Endothelial cell of umbilical vein (primary cell): ENCODE data around the gene SLC25A24.

Experiments
- CTCF ChIP-seq, 2 donors: IDR thresholded peaks; 1 replicate in 1 of 2; 2 replicates in 1 of 2; pipeline ENCODE4 v1.5.1; 2011; ENCODE audit warnings: low read length in 2 of 2, mild to moderate bottlenecking in 2 of 2, moderate library complexity in 2 of 2, control low read depth in 1 of 2, inconsistent platforms in 1 of 2, low read depth in 1 of 2; ENCODE audit not compliant: insufficient read depth in 1 of 2; ENCODE audit errors: extremely low read depth in 1 of 2
- EZH2 ChIP-seq: IDR thresholded peaks from 2 replicates; pipeline ENCODE4 v1.6.1; 2012; ENCODE audit warnings: borderline replicate concordance, low read depth, mild to moderate bottlenecking, moderate library complexity, low read length, inconsistent platforms; ENCODE audit not compliant: severe bottlenecking
- FOS ChIP-seq: IDR thresholded peaks from 2 replicates; pipeline ENCODE4 v1.6.1; 2011; ENCODE audit warnings: mild to moderate bottlenecking, low read length, moderate library complexity, borderline replicate concordance; ENCODE audit not compliant: insufficient read depth
- GATA2 ChIP-seq: IDR thresholded peaks from 2 replicates; pipeline ENCODE4 v1.7.0; 2011; ENCODE audit warnings: low read depth, mild to moderate bottlenecking, moderate library complexity, mixed read lengths, low read length; ENCODE audit not compliant: insufficient read length, insufficient read depth
- JUN ChIP-seq: IDR thresholded peaks from 2 replicates; pipeline ENCODE4 v1.6.1; 2011; ENCODE audit warnings: borderline replicate concordance, low read depth; ENCODE audit not compliant: insufficient read length, insufficient read depth
- MAX ChIP-seq: IDR thresholded peaks from 2 replicates; pipeline ENCODE4 v1.6.1; 2011; ENCODE audit not compliant: insufficient read depth, insufficient read length
- MYC ChIP-seq: IDR thresholded peaks from one replicate; pipeline ENCODE4 v1.6.1; 2011; ENCODE audit warnings: mild to moderate bottlenecking, low read depth, low read length
- POLR2A ChIP-seq: IDR thresholded peaks from 2 replicates; pipeline ENCODE4 v1.6.1; 2012; ENCODE audit warnings: low read depth, mild to moderate bottlenecking, control low read depth, low read length
- POLR2AphosphoS5 ChIP-seq: IDR thresholded peaks from 2 replicates; pipeline ENCODE4 v1.6.1; 2012; ENCODE audit warnings: low read depth, mild to moderate bottlenecking, control low read depth, low read length, moderate library complexity; ENCODE audit not compliant: insufficient read depth

- TF ChIP-seq MAX: no peak
- no peak for TF ChIP-seq FOS
- no peak for TF ChIP-seq CTCF (IDR thresholded peaks at IDR 0.05; ENCODE audit: extremely low read depth in 1 of 2, insufficient read depth in 1 of 2, low read depth in 1 of 2, low read length in 2 of 2)
- TF ChIP-seq GATA2: no peak
- no peak for TF ChIP-seq MYC
- no peak for TF ChIP-seq POLR2AphosphoS5
- no peak for TF ChIP-seq POLR2A
- TF ChIP-seq EZH2: no peak
- TF ChIP-seq JUN: no peak
Observed at GRCh38 chr1:108190686-108191416, 9.3 kb downstream of the SLC25A24 start.
